IPS DF 19.7 (cell line): ENCODE data around the gene SGF29.
"Not testable (repeated sequence)": the region's sequence is repeated elsewhere in the genome, so short reads cannot be mapped to it uniquely, and the experiment has no call there.

Experiments used
- DNase-seq: peaks from one replicate; pipeline ENCODE4 v3.0.0-alpha.2; 2013; ENCODE audit warnings: low read depth, low spot score

The SGF29 gene

DNA sequence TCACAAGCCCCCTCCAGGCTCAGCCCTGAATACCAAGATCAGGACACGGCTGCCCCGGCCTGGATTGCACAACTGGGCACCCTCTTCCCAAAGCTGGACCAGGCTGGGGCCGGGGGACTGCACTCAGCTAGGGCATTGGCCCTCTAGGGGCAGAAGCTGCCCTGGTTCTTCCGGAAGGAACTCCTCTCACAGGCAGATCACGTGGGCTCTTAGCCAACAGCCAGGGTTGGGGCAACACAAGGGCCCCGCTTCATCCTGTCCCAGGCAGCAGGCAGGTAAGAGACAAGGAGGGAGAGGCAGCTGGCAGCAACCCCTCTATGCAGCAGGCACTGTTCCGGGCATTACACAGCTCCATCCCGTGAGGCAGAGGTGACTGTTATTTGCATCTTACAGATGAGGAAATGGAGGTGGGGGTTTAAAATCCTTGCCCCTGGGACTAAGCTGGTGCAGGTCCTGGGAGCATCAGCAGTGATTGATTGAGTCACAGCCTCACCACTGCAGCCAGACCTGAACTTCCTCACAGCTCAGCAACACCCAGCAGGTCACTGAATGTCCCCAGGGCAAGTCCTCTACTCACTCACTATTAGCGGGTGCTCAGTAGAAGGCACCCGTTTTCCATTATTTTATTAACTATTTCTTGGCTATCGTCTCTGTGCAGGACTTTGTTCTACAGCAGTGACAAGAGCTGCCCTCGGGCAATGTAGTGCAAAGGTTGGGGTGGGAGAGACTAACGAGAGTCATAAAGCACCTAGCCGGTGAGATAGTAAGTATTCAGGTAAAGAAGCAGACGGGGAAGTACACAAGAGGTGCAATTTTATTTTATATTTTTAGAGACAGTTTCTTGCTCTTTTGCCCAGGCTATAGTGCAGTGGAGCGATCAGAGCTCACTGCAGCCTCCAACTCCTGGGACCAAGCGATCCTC, 58.9 kb downstream of the SGF29 start:
- DNase-seq: not testable (repeated sequence)

DNA sequence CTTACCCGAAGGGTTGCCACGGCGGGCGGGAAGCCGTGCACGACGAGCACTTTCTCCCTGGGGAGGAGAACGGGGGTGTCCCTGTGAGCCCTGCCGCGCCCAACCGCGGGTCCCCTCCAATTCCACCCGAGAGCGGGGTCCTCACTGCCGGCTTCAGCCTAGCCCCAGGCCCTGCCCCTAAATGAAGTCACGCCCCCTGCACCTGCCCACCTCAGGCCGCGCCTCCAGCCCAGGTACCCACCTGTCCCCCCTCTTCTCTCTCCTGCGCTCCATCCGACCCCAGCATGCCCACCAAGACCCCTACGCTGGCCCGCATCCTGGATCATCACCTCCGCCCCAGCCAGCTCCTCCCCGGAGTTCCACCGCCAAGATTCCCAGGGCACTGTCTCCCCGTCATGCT, 60.2 kb downstream of the SGF29 start:
- DNase-seq: not testable (repeated sequence)

DNA sequence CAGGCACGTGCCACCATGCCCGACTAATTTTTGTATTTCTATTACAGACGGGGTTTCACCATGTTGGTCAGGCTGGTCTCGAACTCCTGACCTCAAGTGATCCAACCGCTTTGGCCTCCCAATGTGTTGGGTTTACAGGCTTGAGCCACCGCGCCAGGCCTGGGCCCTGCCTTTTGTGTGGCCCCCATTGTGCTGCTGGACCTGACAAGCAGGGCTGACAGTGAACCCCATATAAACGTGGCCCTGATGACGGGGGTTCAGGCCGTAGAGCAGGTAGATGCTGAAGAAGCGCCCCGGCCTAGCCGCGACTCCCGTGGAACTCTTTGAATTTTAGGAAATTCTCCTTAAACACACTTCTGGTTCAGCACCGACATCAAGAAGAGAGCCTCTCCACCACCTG, 60.8 kb downstream of the SGF29 start:
- DNase-seq: not testable (repeated sequence)

DNA sequence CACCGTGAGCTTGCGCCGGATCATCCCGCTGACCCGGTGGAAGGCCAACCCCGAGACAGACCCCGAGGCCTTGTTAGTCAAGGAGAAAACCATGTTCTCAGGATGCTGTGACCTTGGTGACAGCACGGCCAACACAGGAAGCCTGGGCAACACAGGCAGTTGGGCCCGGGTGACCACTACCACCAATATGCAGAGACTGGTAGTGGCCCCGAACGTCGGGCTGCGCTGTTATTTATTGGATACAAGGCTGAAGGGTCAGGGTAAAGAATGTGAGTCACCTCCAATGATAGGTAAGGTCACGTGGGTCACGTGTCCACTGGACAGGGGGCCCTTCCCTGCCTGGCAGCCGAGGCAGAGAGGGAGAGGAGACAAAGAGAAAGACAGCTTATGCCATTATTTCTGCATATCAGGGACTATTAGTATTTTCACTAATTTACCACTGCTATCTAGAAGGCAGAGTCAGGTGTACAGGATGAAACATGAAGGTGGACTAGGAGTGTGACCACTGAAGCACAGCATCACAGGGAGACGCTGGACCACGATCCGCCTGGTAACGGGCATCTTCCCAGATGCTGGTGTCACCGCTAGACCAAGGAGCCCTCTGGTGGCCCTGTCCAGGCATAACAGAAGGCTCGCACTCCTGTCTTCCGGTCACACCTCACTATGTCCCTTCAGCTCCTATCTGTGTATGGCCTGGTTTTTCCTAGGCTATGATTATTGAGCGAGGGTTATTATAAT, 61.9 kb downstream of the SGF29 start:
- DNase-seq: not testable (repeated sequence)

DNA sequence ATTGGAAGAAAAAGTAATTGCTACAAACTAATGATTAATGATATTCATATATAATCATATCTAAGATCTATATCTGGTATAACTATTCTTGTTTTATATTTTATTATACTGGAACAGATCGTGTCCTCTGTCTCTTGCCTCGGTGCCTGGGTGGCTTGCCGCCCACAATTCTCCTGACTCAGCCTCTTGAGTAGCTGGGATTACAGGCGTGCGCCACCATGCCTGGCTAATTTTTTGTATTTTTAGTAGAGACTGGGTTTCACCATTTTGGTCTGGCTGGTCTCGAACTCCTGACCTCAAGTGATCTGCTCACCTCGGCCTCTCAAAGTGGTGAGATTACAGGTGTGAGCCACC, 62.5 kb downstream of the SGF29 start:
- DNase-seq: not testable (repeated sequence)

DNA sequence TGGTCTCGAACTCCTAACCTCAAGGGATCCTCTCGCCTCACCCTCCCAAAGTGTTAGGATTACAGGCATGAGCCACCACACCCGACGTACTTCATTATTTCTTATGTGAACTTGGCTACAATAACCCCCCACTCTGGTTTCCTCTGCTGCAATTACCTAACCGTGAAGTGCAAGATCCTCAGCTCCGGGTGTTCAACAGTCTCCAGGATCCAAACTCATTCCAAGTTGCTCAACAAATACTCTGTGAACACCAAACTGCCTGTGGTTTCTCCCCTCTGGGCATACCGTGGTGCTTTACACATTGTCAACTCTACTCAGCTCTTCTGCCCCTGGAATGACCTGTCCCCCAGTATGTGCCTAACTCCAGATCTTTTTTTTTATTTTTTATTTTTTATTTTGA, 62.9 kb downstream of the SGF29 start:
- no peak for DNase-seq

DNA sequence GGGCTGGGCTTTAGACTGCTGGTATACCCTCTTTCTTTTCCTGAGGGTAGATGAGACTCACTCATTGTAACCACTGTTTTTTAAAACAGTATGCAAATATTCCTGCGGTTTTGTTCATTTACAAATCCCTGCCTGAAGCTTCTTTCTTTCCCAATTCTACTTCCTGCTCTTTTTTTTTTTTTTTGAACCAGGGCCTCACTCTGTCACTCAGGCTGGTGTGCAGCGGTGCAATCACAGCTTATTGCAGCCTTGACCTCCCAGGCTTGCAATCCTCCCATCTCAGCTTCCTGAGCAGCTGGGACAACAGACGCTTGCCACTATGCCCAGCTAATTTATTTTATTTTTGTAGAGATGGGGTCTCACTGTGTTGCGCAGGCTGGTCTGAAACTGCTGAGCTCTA, 64.2 kb downstream of the SGF29 start:
- no peak for DNase-seq

DNA sequence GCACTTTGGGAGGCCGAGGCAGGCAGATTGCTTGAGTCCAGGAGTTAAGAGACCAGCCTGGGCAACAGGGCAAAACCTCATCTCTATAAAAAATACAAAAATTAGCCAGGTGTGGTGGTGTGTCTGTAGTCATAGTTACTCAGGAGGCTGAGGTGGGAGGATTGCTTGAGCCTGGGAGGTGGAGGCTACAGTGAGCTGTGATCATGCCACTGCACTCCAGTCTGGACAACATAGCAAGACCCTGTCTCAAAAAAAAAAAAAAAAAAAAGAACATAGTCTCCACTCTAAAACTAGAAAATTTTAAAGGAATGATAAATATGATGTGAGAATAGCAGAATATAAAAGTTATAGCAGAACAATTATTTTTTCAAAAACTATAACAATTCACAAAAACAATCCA, 66.6 kb downstream of the SGF29 start:
- DNase-seq: not testable (repeated sequence)

DNA sequence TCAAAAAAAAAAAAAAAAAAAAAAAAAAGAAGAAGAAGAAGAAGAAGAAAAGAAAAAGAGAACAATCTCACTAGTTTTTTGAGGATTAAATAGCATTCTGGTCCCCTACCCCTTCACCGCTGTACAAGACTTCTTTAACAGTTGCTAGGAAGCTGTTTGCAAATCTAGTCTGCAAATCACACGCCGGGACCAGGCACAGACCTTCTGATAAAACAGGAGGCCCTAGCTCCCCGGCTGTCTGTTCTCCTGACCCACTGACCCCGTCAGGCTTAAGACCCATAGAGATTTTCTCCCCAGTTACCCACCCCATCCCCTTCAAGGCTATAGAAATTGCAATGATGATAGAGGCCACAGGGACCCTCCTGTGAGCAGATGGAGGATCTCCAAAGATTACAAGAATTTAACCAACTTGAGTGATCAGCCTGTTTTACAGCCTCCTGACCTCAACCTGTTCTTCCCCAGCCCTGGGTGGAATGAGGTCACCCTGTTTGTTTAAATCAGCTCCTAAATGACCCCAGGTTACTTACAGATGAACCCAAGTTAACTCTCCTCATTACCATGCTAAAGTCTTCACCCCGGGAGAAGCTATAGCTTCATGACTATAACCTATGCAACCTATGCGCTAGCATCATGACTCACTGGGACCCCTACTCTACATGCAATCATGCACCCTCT, 67.9 kb downstream of the SGF29 start:
- no peak for DNase-seq

DNA sequence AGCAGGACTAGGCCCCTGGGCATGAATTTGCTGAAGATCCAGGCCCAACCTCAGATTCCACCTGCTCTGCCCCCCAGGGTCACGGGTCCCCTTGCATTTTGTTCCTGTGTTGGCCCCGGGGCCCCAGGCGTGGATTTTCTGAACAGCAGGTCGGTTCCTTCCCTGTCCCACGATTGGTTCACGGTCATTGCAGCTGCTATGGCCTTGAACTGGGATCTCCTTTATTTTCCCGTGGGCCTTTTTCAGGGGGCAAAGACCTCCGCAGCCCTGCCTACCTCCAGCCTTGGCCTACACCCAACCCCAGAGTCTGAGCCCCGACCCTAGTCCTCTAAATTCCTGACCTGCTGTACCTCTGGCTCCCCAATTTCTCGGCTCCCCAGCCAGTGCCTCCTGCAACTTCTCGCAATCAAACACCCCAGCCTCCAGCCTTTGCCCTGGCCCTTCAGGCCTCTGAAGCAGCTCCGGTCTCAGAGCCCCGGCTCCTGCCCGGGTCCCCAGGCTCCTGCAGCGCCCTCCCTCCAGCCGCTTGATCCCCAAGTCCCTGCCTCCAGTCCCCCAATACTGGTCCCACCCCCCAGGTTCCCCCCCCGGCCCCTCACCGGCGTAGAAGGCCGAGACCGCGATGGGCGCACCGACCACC, 68.9 kb downstream of the SGF29 start:
- not testable (repeated sequence) for DNase-seq

DNA sequence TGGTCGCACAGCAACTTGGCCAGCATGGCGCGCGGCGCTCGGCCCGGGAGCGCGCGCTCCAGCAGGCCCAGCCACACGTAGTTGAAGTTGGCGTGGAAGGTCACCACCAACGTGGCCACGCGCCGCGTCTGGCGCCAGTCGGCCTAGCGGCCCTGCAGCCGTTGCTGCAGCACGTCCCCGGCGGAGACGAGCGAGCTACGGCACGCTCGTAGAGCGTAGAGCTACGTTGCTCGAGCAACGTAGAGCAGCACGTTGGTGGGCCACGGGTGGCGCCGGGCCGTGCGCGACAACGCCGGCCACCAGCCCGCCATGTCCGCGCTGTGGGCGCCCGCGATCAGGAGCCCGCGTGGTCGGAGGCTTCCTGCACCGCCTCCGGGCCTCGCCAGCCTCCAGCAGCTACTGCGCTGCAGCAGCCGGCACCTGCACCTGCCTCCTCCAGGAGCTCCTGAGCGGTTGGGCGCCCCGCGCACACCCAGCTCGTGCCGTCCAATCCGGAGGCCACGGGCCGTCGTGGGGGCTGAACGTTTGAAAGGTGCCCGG, 69.5 kb downstream of the SGF29 start:
- DNase-seq: no peak

DNA sequence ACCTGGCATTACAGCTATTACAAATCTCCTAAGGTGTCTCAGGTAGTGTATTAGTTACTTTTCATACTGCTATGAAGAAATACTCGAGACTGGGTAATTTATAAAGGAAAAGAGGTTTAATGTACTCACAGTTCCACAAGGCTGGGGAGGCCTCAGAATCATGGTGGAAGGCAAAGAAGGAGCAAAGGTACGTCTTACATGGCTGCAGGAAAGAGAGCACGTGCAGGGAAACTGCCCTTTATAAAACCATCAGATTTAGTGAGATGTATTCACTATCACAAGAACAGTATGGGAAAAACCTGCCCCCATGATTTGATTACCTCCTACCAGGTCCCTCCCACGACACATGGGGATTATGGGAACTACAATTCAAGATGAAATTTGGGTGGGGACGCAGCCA, 77.2 kb downstream of the SGF29 start:
- not testable (repeated sequence) for DNase-seq

DNA sequence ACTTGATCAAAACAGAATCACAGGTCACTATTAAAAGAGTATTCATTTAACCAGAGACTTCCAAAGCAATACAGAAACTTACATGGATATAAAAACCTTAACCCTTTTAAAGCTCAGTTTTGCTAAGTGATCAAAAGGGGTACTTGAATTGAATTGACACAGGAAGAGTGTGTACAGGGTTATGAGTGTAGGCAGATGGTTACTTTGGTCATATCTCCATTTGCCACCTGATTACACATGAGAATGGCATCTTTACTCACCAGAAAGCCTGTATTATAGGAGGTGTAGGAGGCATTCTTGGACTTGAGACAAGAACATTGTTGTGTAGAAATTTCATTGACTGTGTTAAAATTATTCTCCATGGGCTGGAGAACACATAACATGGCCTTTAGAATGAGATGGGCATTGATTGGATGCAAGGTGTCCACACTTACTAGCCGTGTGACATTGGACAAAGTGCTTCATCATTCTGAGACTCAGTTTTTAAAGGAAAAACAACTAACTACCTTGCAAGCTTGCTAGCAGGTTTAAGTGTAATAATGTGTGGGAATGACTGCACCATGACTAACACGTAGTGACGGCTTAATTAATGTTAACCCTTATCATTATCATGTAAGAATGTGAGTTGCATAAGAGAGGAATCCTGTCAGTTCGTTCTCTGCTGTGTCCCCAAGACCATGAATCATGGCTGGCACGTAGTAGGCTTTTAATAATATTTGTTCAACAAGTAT, 82.5 kb downstream of the SGF29 start:
- not testable (repeated sequence) for DNase-seq

DNA sequence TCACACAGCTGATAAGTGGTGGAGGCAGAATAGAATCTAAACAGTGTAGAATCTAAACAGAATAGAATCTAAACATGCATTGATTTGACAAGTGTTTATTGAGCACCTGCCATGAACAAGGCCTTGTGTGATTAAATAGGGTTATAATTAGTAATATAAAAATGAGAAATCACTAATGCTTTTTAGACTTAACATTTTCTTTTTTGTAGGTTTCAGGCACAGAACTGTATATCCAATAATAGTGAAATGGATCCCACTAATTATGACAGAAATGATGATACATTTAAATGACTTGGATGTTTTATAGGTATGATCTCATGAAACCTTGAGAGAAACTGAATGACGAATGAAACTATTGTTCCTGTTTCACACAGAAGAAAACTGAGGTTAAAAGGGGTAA, 84.0 kb downstream of the SGF29 start, which contains the start of gene NPIPB8:
Gene NPIPB8, plus strand, starts transcription at position 301 of the 400 bp plus-strand sequence. CDS start 296 bp downstream, outside the sequence.
- DNase-seq: not testable (repeated sequence)

DNA sequence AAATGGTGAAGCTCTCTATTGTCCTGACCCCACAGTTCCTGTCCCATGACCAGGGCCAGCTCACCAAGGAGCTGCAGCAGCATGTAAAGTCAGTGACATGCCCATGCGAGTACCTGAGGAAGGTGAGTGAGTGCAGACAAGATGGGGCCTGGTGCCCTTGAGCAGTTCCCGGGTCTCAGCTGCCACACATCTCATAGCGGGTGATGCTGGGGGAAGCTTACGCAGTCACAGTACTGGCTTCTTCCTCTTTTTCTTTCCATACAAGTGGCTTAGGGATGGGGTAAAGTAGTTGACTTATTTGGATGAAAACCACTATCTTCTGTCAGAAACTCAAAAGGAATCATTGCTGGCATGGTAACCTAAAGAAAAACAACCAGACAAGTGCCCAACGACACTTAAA, 84.6 kb downstream of the SGF29 start:
- not testable (repeated sequence) for DNase-seq

DNA sequence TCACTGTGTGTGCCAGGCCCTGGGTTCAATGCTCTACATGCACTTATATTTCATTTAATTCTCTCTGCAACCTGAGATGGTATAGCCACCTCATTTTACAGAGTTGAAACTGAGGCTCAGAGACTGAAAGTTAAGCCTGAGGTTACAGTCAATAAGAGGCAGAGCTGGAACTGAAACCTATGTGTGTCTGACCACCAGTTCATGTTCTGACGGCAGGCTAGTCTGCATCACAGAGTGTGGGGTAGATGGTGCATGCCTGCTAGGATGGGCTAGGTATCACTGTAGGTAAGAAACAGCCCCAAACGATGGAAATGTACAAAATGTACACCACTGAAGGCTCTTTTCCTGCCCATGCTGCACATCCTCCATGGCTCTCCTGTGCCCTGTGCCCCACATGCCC, 86.2 kb downstream of the SGF29 start:
- DNase-seq: not testable (repeated sequence)
